Measurements from ENCODE around the gene ANKLE2.
A peak's percentile ranks its signal among the peaks of the same experiment; 100 is the strongest.

Gene ANKLE2

DNA sequence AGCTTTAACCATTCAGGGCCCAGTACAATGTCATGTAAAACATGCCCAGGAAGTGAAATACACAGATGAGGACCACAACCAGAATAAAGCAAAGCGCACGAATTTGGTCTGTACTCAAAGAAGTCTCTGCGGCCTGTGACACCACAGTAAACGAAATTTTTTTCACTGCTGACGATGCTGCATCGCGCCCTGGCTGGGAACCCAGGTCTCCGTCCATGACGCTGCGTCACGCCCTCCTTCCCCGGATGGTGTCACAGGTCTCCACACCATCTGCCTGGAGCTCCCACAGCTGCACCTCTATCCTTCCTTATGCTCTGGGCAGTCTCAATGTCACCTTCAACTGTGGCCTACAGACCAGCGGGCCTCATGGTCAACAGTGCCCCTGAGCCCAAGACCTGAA, 17.8 kb downstream of the ANKLE2 start:
- DNase-seq = no peak

DNA sequence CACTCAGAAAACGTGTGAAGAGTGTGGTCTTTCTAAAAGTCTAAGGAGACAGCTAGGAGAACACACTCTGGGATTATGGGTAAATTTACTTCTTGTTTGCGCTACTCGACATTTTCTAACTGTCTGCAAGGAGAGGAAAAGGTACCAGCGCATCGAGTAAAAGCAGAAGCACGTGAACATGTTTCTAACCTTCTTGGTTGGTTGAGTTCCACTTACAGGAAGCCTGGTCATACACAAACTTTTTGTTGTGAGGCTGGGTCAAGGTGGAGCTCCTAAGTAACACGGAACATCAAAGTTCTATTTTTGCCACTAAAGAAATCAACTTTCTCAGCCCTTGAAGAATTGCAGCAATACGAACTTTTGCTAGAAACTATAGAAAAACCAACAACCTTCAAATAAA, 20.0 kb downstream of the ANKLE2 start:
- no peak for DNase-seq

DNA sequence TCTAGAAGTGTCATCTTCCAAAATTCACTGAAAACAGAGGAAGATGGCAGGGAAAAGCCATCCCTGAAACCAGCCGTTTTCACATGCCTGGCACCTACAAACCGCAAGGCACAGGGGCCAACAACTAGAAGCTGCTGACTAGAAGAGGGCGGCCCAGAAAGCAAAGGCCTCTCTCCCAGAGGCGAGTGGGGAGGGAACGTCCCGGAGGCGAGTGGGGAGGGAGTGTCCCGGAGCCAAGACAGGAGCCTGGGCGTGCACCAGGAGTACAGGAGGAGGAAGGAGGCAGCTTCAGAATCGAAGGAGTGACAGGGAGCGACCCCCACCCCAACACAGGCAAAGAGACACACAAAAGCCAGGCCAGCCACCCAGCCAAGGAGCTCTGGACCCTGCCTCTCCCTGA, 21.0 kb downstream of the ANKLE2 start:
- DNase-seq = no peak

DNA sequence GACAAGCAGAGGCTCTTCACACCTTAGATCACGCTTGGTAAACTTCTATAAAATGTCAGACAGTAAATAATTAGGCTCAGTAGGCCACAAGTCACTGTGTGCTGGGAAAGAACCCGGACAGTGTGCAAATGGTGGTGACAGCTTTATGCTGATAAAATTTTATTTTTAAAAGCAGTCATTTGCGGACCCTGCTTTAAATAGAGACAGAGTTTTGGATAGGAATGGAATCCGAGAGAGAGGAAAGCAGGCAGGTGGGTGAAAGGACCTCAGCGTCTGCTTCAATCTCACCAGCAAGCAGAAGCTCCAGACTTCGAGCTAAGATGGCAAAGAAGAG, 21.4 kb downstream of the ANKLE2 start:
- no peak for DNase-seq

DNA sequence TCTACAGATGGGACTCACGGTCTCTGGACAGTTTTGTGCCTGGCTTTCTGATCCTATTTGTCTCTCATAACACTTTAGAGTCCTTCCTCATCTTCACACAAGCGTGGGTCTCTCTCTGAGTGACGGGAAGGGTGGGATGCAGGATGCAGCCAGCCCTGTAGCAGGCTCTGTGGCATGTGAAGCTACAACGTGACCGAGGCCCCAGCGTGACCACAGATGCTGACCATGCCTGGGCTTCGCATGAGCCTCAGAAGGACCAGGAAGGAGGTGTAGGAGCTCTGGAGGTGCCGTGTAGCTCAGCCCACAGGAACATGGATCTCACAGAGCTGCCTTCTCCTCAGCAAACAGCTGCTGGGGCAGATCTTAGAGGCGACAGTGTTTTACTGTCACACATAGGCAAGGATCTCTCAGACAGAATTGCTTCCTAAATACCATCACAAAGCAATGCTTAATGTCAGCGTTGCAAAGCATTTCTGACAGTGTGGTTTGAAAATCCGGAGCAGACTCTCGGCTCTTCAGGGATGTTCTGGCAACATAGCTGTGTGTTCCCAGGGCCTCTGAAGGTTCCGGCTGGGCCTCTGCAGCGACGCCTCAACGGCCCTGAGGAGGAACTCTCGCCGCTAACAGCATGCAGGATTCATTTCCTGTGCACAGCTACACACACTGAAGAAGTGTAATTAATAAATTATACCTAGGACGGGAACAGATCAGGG, 21.9 kb downstream of the ANKLE2 start:
- DNase-seq = no peak

DNA sequence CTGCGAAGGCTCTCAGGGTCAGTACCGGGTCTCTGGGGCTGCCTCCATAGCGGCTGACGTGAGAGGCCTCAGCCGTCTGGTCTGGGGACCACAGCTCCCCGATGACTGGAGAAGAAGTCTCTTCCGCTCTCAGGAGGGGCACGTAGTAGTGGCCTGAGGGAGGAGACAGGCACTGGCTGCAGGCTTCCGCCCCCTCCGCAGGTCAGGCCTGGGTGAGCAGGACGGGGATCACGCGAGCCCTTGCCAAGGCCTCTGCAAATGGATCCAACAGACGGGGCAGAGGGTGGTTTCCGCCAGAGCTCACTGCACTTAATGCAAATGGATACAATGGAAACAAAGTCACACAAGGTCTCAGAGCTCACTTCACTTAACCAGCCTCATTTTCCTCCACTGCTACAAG, 24.7 kb downstream of the ANKLE2 start:
- DNase-seq = no peak

DNA sequence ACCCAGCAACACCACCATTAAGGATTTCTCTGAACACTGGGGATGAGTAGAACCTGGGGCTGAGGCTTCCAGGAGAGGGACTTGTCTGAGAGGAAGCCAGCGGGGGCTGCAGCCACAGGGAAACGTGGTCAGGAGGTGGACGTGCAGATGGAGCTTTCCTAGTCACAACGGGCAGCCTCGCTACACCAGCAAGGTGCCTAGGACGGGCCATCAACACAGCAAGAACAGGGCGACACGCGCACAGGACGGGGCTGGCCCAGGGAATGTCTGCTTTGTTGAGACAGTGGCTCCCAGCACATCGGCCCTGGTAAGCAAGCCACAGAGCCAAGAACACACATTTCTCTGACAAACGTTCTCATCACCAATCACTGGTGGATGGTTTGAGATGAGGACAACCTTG, 25.3 kb downstream of the ANKLE2 start:
- no peak for DNase-seq

DNA sequence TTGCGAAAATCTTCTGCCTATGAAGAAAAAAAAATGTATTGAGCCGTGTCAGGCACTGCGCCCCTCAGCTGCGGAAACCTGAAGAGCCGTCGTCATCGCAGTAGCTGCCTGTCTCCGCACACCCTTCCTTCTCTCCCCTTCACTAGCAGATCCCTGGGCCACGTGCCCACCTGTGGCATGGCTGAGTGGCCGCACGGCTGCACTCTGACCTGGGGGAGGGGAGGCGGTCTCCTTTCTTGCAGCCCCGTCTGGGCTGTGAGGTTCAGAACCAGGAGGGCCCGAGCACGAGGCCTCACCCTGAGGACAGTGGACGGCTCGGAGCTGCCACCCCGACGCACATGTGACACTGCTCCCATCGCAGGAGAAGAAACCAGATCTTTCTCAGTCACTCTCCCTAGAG, 26.1 kb downstream of the ANKLE2 start:
- DNase-seq = no peak

DNA sequence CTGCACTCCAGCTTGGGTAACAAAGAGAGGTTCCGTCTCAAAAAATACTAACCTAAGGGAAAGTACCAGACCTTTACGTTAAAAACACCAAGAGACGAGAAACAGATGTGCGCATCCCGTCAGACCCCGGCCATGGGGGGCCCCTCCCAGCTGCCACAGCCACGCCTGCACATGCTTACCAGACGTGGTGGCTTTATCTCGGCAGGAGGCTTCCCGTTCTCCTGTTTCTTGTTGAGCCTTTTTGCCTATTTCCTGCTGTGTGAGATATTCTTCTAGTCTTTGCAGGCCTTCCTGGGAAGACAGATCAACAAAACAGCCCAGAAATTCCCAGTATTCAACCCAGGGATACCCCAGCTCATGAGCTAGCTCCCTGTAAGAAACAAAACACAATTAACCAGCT, 27.4 kb downstream of the ANKLE2 start:
- no peak for DNase-seq

DNA sequence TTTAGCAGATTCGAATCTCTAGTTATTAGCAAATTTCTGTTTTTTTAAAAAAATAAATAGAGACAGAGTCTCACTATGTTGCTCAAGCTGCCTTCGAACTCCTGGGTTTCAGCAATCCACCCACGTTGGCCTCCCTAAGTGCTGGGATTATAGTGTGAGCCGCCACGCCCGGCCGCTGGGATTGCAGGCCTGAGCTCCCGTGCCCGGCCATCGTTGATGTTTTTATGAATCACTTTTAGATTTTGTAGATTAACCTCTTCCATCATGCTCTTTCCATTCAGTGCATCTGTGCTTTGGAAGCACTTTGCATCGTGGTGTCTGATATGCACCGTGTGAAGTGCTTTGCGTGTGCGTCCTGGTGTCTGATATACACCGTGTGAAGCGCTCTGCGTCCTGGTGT, 30.1 kb downstream of the ANKLE2 start:
- DNase-seq = no peak

DNA sequence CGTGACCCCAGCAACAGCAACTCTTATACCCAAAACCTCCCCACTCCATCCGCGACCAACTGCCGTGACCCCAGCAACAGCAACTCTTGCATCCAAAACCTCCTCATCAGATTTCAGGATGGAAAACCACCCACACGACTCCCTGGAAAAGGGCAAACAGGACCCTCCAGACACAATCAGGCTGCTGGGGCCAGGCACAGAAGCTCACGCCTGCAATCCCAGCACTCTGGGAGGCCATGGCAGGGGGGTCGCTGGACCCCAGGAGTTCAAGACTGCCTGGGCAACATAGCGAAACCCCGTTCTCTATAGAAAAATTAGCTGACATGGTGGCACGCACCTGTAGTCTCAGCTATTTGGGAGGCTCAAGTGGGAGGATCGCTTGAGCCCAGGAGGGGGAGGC, 31.3 kb downstream of the ANKLE2 start:
- no peak for DNase-seq

DNA sequence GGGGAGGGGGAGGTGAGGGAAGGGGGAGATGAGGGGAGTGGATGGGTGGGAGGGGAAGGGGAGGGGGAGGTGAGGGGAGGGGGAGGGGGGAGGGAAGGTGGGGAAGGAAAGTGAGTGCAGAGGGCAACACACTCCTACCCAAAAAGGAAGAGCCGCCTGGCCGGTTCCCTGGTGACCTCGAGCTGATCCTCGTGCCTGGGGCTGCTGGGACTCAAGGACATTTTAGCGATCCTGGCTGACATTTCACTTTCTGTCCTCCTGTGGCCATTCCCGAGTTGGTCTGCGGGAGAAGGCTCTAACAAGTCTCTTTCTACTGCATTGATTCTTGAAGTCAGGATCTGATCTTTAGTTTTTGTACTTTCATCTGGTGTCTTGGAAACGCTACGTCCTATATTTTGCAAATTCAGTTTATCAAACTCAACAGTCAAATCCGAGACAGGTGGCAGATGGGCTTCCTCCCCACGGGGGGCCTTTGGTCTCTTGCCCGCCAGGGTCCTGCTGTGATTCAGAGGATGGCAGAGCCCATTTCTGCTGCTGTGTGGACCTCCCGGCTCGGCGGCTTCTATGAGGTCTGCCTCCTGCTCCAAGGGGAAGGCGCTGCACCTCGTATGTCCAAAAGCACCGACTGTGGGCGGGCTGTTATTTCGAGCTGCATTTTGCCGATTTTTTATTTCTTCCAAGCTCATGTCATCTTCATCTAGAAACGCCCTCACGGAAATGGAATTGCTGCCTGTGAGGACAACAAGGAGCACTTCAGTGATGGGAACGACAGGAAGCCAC, 31.9 kb downstream of the ANKLE2 start:
- no peak for DNase-seq

DNA sequence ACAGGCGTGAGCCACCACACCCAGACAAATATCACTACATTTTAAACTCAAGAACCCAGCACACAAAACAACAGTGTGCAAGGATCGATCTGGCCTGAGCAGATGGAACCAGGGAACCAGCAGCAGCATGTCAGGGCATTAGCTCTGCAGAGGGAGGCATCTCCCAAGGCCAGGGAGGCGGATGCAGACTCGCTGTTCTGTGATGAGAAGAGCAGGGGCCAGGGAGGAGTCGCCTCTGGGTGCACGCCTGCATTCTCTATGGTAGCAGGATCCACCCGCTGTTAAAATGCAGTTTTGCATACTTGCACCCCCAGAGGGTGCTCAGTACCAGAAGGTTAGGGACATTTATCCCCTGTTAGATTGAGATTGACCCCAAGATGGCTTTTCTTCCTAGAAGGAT, 33.1 kb downstream of the ANKLE2 start:
- no peak for DNase-seq

DNA sequence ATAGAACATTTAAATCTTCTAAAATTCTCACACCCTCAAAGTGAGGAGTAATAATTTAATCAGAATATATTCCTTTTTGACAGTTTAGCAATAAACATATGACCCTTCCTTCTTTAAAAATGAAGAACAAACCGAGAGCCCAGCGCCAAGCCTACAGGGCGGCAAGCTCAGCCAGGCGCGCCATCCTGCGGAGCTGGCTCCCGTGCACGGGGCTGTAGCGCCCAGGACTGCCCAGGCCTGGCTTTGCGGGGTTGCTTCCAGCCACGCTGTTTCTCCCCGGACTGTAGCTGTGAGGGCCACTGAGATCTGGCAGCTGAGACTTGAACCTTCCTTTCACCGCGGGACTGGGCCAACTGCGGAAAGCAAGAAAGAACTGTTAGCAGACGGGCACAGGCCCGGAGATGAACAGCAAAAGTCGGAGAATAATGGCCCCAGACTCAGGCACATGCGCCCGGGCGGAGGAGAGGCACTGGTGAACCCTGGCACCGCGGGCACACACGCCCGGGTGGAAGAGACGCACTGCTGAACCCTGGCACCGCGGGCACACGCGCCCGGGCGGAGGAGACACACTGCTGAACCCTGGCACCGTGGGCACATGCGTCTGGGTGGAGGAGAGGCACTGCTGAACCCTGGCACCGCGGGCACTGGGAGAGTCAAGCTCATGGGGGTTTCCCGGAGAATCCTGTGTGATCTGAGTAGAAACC, 34.4 kb downstream of the ANKLE2 start:
- DNase-seq = no peak

DNA sequence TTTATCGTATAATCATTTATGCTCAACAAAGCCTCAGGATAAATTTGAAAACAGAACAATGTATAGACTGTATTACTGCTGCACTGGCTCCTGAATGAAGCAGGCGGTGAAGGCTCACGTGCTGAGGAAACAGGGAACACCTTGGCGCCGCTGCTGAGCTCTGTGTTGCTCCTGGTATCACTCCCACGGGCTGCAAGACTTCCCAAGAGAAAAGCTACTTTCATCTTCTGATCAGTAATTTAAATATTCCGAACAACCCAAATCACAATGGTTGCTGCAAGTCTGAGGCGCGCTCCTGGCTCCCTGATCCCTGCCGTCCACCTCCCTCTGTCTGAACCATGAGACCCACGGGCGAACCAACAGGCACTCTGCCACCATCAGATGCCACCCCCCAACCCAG, 35.2 kb downstream of the ANKLE2 start:
- no peak for DNase-seq

DNA sequence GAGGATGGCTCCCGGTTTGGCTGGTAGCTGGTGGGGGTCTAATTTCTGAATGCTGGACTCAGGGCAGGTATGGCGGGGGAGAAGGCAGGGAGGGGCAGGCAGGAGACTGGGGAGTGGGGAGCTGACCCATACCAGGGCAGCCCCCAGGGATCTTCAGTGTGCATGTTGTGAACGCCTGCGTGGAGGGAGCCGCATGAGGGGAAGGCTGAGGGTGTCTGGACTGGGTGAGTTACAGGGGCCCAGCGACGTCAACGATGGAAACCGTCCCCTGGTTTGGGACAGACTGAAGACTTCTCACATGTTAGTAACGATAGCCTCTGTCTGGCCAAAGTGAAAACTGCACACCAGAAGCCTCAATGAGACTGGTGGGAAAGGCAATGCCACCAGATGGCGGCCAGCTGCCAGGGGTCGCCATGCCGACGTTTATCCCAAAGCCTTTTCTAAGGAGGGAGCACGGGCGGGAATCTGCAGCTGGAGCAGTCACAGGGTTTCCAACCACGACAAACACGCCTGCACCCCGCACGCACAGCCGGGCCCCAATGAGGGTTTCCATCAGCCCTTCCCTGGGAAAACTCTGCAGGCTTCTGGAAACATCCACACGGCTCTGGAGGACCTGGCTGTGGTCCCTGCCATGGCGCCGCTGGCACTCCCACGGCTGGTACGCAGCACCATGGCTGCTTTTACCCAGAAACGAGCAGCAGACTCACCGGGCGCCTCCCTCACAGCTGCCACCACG, 37.0 kb downstream of the ANKLE2 start:
- peak; percentile 62 for DNase-seq

DNA sequence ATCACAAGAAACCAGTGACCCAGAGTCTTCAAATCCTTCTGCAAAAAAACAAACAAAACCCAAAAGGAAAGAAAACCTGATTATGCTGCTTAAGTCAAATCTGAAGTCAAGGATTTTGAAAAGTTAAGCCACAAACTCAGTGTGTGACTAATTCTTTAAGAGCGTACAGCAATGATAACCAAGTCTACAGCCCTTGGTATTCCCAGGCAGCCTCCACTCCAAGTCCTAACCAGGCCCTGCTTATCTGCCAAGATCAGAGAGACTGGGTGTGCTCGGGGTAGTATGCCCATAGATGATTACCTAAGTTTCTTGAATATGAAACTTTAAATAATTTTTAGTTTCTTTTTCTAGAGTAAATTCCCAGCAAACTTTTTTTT, 37.9 kb downstream of the ANKLE2 start:
- no peak for DNase-seq

DNA sequence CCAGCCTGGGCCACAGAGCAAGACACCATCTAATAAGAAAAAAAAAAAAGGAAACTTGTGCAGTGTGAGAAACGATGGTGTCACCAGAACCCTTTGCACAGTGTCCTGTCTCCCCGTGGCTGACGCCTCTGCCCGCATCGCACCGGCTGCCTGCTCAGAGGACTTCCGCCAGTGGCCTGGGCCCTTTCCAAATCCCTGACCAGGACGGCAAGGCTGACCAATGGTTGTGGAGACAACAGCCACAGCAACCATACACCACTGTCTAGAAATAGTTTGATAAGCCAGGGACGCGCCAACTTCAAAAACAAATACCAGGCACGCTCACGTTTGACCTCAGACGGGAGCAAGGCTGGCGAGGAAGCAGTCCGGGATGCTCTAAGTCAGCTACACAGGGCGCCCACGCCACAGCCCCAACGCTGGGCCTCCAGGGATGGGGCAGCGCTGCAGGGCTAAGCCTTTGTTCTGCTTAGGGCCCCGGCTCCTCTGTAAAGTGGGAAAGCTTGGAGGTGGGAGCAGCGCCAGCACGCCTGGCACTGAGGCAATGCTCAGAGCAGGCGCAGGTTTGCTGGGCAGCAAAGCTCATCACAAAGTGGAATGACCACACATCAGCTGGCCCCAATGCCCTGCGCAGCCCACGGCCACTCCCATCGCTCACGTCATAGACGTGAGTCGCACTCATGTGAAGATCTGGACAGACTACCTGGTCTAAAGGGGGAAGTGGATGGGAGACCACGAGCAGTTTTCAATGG, 38.4 kb downstream of the ANKLE2 start:
- no peak for DNase-seq

DNA sequence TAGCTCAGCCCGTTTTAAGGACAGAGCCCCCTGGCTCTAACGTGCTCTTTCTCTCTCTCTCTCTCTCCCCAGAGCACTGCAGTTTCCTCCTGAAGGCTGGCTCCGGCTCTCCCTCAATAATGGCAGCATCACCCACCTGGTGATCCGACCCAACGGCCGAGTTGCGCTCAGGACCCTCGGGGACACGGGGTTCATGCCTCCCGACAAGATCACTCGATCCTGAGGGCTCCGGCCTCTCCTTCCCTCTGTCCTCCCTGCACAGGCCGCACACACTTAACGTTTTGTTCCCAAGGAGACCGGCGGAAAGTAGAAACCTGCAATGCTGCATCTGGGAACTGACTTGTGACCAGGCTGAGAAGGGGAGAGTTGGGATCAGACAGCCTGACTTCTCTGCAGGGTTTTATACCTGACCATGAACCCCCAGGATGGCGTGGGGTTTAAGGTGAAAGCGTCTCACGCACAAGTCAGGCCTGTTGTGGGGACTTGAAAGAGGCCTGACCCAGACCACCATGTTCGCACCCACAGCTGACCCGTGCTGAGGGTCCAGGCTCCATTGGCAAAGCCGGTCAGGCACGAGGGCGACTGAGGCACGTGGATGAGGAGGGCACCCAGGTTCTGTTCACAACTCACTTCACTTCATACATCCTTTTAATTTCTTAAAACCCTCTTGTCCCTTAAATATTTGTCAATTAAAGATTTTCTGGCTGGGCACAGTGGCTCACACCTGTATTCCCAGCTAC, 40.9 kb downstream of the ANKLE2 start:
- DNase-seq = no peak

DNA sequence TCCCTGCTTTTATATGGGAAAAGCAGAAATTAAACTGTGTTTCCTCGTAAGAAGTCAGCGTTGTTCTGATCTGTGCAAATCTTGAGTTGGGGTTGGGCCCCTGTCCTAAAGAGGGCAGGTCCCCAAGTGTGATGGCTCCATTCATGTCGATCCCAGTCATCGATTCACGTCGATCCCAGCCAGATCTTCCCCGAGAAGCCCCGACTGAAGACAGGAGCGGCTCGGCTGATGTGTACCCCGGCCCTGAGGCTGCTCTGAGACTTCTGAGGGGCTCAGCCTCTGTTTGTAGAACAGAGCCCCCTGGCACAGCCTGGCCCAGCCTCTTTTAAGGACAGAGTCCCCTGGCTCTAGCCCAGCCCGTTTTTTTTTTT, 41.7 kb downstream of the ANKLE2 start:
- DNase-seq = no peak

DNA sequence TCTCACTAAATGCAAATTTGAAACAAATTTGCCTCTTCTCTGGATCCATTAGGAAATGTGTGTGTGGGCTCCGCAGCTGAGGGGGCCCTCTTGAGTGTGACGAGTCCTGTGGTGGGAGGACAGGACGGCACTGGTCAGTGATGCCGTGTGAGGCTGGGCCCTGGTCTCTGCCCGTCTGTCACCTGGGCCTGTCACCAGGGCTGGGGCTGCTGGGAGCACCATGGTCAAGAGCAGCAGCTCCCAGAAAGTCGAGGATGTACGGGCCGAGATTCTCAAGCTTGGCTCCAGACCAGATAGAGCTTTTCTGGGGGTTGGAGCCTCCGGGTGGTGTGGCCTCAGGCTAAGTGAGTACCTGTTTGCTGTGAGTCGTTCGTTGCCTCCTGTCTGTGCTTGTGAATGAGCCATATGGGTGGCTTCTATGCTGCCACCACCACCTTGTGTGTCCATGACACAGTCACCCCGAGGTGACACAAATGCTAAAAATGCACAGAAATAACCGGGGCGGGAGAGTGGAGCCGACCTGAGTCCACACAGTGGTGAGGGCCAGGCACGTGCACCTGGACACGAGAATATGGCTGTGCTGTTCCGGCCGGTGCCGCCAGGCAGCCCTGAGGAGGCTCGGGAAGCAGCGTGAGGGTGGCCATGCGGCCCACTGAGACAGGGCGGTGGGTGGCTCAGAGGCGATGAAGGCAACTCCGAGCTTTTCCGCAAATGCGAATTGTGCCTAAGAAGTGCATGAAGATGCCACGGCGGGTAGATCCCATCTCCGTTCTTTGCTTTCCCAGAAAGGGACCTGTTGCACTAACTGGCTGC, 42.3 kb downstream of the ANKLE2 start:
- no peak for DNase-seq
